Measurements from ENCODE around the gene ZC3H7B.

ZC3H7B gene

DNA sequence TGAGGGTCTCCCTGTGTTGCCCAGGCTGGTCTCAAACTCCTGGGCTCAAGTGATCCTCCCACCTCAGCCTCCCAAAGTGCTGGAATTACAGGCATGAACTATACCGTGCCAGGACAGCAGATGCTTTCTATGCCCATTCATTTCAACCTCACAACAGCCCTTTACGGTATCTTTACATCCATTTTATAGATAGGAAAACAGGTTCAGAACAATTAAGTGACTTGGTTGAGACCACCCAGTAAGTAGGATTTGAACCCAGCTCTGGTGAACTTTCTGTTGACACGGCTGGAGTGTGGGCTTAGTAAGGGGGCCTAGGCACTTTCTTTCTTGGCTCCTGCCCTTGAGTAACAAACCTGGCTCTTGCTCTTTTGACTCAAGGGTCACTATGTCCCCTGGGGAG is 106.1 kb downstream of the ZC3H7B start:
- Histone ChIP-seq H3F3A (ENCODE audit: low read depth) (no peaks in the 10 kb centered on the region), H3K9me2 (replicated peaks; ENCODE audit: low read depth, low read length) (no peaks in the 10 kb centered on the region)

GRCh38 chr22:41408665-41409064 is 107.3 kb downstream of the ZC3H7B start:
- no peaks in the 10 kb centered on the region for H3K36me3 ChIP-seq (ENCODE audit: insufficient read depth, low read length)
- no peaks in the 10 kb centered on the region for H3F3A ChIP-seq (ENCODE audit: low read depth)
- H4K20me1 ChIP-seq (ENCODE audit: insufficient read depth, low read length, poor library complexity, severe bottlenecking), result no peaks in the 10 kb centered on the region
- TF ChIP-seq CTCF (conservative IDR thresholded peaks at IDR 0.05; ENCODE audit: low read length), result no peak
- TF ChIP-seq EZH2phosphoT487 (IDR thresholded peaks at IDR 0.05; ENCODE audit: borderline replicate concordance), result no peak
- H3K9me3 ChIP-seq (ENCODE audit: insufficient read depth, low read depth, low read length), result no peaks in the 10 kb centered on the region
- no peaks in the 10 kb centered on the region for H3K9me2 ChIP-seq (replicated peaks; ENCODE audit: low read depth, low read length)
- no peaks in the 10 kb centered on the region for H3K27me3 ChIP-seq (ENCODE audit: insufficient read depth, low read length, poor library complexity, severe bottlenecking)
- H3K79me2 ChIP-seq (ENCODE audit: insufficient read depth, low read length), result peaks cover 11% of the 10 kb centered on the region
- no peak overlapping the region for H3K4me2 ChIP-seq (ENCODE audit: low read depth, low read length, poor library complexity, severe bottlenecking)
- no peak overlapping the region for H3K4me3 ChIP-seq (ENCODE audit: low read length, poor library complexity, severe bottlenecking)
- H2AFZ ChIP-seq (ENCODE audit: low read length), result no peak overlapping the region
- peaks cover 24% of the 10 kb centered on the region for H3K4me1 ChIP-seq (ENCODE audit: insufficient read depth, low read length, poor library complexity, severe bottlenecking)
- H3K9ac ChIP-seq (ENCODE audit: low read depth, low read length, poor library complexity, severe bottlenecking), result no peak overlapping the region

More for the DNA sequence above, 106.1 kb downstream of the ZC3H7B start:
- Histone ChIP-seq H3K27me3 (ENCODE audit: insufficient read depth, low read length, poor library complexity, severe bottlenecking) (no peaks in the 10 kb centered on the region), H3K4me2 (ENCODE audit: low read depth, low read length, poor library complexity, severe bottlenecking) (no peak overlapping the region), H3K36me3 (ENCODE audit: insufficient read depth, low read length) (no peaks in the 10 kb centered on the region), H3K4me1 (ENCODE audit: insufficient read depth, low read length, poor library complexity, severe bottlenecking) (peaks cover 16% of the 10 kb centered on the region), H4K20me1 (ENCODE audit: insufficient read depth, low read length, poor library complexity, severe bottlenecking) (no peaks in the 10 kb centered on the region), H3K9ac (ENCODE audit: low read depth, low read length, poor library complexity, severe bottlenecking) (no peak overlapping the region), H3K79me2 (ENCODE audit: insufficient read depth, low read length) (peaks cover 4% of the 10 kb centered on the region), H3K9me3 (ENCODE audit: insufficient read depth, low read depth, low read length) (no peaks in the 10 kb centered on the region), H3K4me3 (ENCODE audit: low read length, poor library complexity, severe bottlenecking) (no peak overlapping the region), H2AFZ (ENCODE audit: low read length) (no peak overlapping the region)
- no peak for TF ChIP-seq CTCF (conservative IDR thresholded peaks at IDR 0.05; ENCODE audit: low read length)
- no peak for TF ChIP-seq EZH2phosphoT487 (IDR thresholded peaks at IDR 0.05; ENCODE audit: borderline replicate concordance)
